Panc1 (cell line): Measurements from ENCODE around the gene IGSF11. TPM values are rescaled to one million over a fixed set of nuclear protein-coding genes. Genes with fewer than 3 reads are reported as not detected.

Experiments used
- ATAC-seq: fragments of 200-7000 bp; cut with Tn5 transposase; 2 replicates; pipeline ENCODE4 v1.9.1; 2020; ENCODE audit warnings: mild to moderate bottlenecking, moderate library complexity
- BruUV-seq: library from RNA; stranded (reverse); fragments of 400-500 nt; replicated peaks from 2 replicates; lab custom pipeline; 2021; lab: Mats Ljungman, UMichigan
- CTCF ChIA-PET: fragments of 300-600 bp; sonication (Branson Sonifier 250); formaldehyde crosslinking; loops from one replicate; lab custom pipeline; 2022; ENCODE audit warnings: antibody characterized with exemption; lab: Charles Lee
- POLR2A ChIA-PET: fragments of 300-600 bp; sonication (Branson Sonifier 250); formaldehyde crosslinking; loops from one replicate; lab custom pipeline; 2022; ENCODE audit warnings: antibody characterized with exemption; lab: Charles Lee
- DNase-seq: peaks from one replicate; pipeline ENCODE4 v3.0.0-alpha.2; 2010; ENCODE audit warnings: low read depth, low spot score
- H3K27ac ChIP-seq: 2 replicates; pipeline ENCODE4 v1.5.1; 2011; ENCODE audit warnings: mild to moderate bottlenecking, low read length, inconsistent platforms
- H3K27me3 ChIP-seq: fragments of 200-500 bp; sonication (Bioruptor generic); 2 replicates; pipeline ENCODE4 v1.6.0; 2014; ENCODE audit warnings: low read length, inconsistent platforms; ENCODE audit not compliant: control insufficient read depth, insufficient read depth
- H3K36me3 ChIP-seq: fragments of 200-500 bp; sonication (Bioruptor generic); 2 replicates; pipeline ENCODE4 v1.5.1; 2014; ENCODE audit warnings: inconsistent platforms, mild to moderate bottlenecking, low read length, moderate library complexity; ENCODE audit not compliant: control insufficient read depth, insufficient read depth
- H3K4me1 ChIP-seq: 2 replicates; pipeline ENCODE4 v1.5.1; 2011; ENCODE audit warnings: inconsistent platforms, mild to moderate bottlenecking, low read length, moderate library complexity; ENCODE audit not compliant: control insufficient read depth, insufficient read depth
- H3K4me3 ChIP-seq, 2 experiments: 2 replicates each; pipeline ENCODE4 v1.5.1; 2011 to 2012; ENCODE audit warnings: low read depth in 2 of 2, low read length in 2 of 2, mild to moderate bottlenecking in 2 of 2, inconsistent platforms in 1 of 2, moderate library complexity in 1 of 2
- H3K9me3 ChIP-seq: fragments of 200-500 bp; sonication (Bioruptor generic); 2 replicates; pipeline ENCODE4 v1.5.1; 2014; ENCODE audit warnings: low read depth, mild to moderate bottlenecking, inconsistent platforms, low read length, moderate library complexity; ENCODE audit not compliant: control insufficient read depth, insufficient read depth
- POLR2AphosphoS5 ChIP-seq: IDR thresholded peaks from 2 replicates; pipeline ENCODE4 v1.6.1; 2012; ENCODE audit warnings: mild to moderate bottlenecking, low read depth, low read length, moderate library complexity
- SIN3A ChIP-seq: IDR thresholded peaks from 2 replicates; pipeline ENCODE4 v1.6.1; 2012; ENCODE audit warnings: low read depth, mild to moderate bottlenecking, low read length, moderate library complexity, borderline replicate concordance; ENCODE audit not compliant: insufficient read depth
- TCF7L2 ChIP-seq: IDR thresholded peaks from 2 replicates; pipeline ENCODE4 v1.6.1; 2011; ENCODE audit warnings: mild to moderate bottlenecking, low read depth, low read length, inconsistent platforms
- in situ Hi-C: cut with HindIII; loops from 2 replicates; pipeline ENCODE4 v1.10.0; 2016; ENCODE audit warnings: low sequenced_read_pairs, low pct_unique_long_range_greater_than_20kb
- intact Hi-C: fragments of 100-400 bp; cut with micrococcal nuclease; formaldehyde crosslinking; loops from one replicate; pipeline ENCODE4 v1.10.0; 2022; ENCODE audit not compliant: unreplicated experiment
- total RNA-seq: library from RNA; stranded (reverse); gene quantifications from one replicate; pipeline ENCODE4 v1.2.1, GENCODE V29; 2021; ENCODE audit not compliant: unreplicated experiment
- TF ChIP-seq, protein P1 (sequence below), 2 experiments: IDR thresholded peaks; 2 replicates each; pipeline ENCODE4 v1.6.1; 2011 to 2012; ENCODE audit warnings: low read depth in 2 of 2, control low read depth in 1 of 2, low read length in 1 of 2, mild to moderate bottlenecking in 1 of 2, moderate library complexity in 1 of 2; ENCODE audit not compliant: insufficient read depth in 1 of 2
- TF ChIP-seq, protein P2 (sequence below): fragments of 450-650 bp; IDR thresholded peaks from 2 replicates; pipeline ENCODE4 v1.5.1; 2017; ENCODE audit warnings: mild to moderate bottlenecking

The IGSF11 gene
- total RNA-seq, 1 experiment from 2014 or later = 0.33 TPM

DNA sequence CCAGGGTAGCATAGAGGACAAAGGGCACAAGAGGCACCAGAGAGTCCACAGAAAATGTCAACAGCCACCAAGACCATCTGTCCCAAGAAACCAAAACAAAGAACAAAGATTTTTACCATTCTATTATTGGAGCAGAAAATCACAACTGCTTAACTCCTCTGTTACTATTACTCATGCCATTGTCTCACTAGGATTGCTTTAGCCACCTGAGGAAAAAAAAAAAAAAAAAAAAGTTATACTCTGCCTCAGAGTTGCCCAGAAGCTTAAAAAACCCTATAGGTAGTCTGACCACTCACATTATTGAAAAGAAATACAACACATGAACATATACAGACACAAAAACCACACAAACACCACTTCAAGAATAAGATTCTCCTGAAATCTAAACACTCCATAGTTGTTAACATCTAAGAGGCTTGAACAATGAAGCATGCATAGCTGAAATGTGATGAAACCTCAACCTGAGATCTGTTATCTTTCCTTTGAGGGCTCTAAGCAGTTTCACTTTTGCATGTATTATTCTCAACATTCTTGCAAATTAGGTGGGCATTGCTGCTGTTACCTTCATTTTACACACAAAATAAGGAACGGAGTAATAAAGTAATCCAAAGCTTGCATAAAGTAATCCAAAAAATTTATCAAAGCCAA, 85.4 kb downstream of the IGSF11 start:
- H3K9me3 ChIP-seq = no peaks in the 10 kb centered on the region
- no peaks in the 10 kb centered on the region for H3K4me1 ChIP-seq
- intact Hi-C loops (no loop called here), in situ Hi-C loops (no loop called here)
- no TSS peak for BruUV-seq
- no peak overlapping the region for H3K4me3 ChIP-seq
- no peak overlapping the region for H3K27ac ChIP-seq
- H3K27me3 ChIP-seq = no peaks in the 10 kb centered on the region
- TF ChIP-seq SIN3A = no peak
- ChIA-PET CTCF (no interaction called here), POLR2A (no interaction called here)
- ATAC-seq (no peak), DNase-seq (no peak)
- H3K36me3 ChIP-seq = no peaks in the 10 kb centered on the region

DNA sequence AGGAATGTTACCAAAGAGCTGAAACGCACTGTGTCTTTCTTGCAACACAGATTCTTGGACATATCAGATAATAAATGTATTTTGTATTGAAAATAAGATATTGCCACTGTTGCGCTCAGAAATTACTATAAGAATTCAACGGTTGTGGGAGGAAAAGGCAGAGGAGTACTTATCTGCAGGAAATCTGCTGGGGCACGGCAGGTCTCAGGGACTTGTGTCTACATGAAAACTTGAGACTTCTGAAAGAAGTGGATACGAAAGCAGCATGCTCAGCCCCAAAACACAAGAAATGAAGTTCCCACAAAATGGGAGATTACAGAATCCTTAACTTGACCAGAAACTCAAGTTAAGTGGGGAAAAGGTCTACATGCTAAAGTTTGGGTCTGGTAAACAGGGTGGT, 86.5 kb downstream of the IGSF11 start:
- no peaks in the 10 kb centered on the region for H3K9me3 ChIP-seq
- ATAC-seq = no peak
- no peak for DNase-seq
- no peak for TF ChIP-seq SIN3A
- TF ChIP-seq, protein P1, sequence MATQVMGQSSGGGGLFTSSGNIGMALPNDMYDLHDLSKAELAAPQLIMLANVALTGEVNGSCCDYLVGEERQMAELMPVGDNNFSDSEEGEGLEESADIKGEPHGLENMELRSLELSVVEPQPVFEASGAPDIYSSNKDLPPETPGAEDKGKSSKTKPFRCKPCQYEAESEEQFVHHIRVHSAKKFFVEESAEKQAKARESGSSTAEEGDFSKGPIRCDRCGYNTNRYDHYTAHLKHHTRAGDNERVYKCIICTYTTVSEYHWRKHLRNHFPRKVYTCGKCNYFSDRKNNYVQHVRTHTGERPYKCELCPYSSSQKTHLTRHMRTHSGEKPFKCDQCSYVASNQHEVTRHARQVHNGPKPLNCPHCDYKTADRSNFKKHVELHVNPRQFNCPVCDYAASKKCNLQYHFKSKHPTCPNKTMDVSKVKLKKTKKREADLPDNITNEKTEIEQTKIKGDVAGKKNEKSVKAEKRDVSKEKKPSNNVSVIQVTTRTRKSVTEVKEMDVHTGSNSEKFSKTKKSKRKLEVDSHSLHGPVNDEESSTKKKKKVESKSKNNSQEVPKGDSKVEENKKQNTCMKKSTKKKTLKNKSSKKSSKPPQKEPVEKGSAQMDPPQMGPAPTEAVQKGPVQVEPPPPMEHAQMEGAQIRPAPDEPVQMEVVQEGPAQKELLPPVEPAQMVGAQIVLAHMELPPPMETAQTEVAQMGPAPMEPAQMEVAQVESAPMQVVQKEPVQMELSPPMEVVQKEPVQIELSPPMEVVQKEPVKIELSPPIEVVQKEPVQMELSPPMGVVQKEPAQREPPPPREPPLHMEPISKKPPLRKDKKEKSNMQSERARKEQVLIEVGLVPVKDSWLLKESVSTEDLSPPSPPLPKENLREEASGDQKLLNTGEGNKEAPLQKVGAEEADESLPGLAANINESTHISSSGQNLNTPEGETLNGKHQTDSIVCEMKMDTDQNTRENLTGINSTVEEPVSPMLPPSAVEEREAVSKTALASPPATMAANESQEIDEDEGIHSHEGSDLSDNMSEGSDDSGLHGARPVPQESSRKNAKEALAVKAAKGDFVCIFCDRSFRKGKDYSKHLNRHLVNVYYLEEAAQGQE (IDR thresholded peaks at IDR 0.05; ENCODE audit: insufficient read depth in 1 of 2, low read depth in 2 of 2, low read length in 1 of 2) = no peak
- TF ChIP-seq TCF7L2 = no peak
- TF ChIP-seq POLR2AphosphoS5 = no peak
- TF ChIP-seq, protein P2, sequence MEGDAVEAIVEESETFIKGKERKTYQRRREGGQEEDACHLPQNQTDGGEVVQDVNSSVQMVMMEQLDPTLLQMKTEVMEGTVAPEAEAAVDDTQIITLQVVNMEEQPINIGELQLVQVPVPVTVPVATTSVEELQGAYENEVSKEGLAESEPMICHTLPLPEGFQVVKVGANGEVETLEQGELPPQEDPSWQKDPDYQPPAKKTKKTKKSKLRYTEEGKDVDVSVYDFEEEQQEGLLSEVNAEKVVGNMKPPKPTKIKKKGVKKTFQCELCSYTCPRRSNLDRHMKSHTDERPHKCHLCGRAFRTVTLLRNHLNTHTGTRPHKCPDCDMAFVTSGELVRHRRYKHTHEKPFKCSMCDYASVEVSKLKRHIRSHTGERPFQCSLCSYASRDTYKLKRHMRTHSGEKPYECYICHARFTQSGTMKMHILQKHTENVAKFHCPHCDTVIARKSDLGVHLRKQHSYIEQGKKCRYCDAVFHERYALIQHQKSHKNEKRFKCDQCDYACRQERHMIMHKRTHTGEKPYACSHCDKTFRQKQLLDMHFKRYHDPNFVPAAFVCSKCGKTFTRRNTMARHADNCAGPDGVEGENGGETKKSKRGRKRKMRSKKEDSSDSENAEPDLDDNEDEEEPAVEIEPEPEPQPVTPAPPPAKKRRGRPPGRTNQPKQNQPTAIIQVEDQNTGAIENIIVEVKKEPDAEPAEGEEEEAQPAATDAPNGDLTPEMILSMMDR = no peak
- POLR2A ChIA-PET = no interaction called here
- CTCF ChIA-PET = interaction anchor here (0.7 kb wide), 1 partner anchor 86 kb away, joined by 11 read pairs; no protein-coding TSS in a partner anchor
- intact Hi-C loops (no loop called here), in situ Hi-C loops (no loop called here)
- no peaks in the 10 kb centered on the region for H3K4me1 ChIP-seq
- H3K27me3 ChIP-seq = no peaks in the 10 kb centered on the region
- BruUV-seq = no TSS peak
- no peak overlapping the region for H3K27ac ChIP-seq
- H3K4me3 ChIP-seq = no peak overlapping the region
- H3K36me3 ChIP-seq = no peaks in the 10 kb centered on the region

DNA sequence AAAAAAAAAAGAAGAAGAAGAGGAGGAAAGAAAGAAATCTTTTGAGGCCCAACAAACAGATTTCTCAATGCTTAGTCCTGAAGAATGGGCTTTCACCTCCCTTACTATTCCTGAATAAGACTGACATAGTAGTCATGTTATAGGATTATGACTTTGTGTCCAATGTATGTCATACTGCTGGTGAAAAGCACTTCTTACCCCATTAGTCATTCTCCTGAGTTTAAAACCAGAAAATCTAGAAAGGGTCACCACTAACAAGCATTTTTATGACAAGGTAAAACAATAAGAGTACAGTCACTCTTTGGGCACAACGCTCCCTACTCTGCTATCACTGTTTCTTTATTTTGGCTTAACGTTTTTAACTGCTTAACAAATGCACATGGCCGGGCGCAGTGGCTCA, 88.2 kb downstream of the IGSF11 start:
- H3K4me1 ChIP-seq = no peaks in the 10 kb centered on the region
- ATAC-seq = no peak
- no peak overlapping the region for H3K27ac ChIP-seq
- in situ Hi-C loops = no loop called here
- intact Hi-C loops = no loop called here
- ChIA-PET POLR2A (no interaction called here), CTCF (no interaction called here)
- no peaks in the 10 kb centered on the region for H3K27me3 ChIP-seq
- DNase-seq = no peak
- no peaks in the 10 kb centered on the region for H3K9me3 ChIP-seq
- H3K4me3 ChIP-seq = no peak overlapping the region
- no TSS peak for BruUV-seq
- no peaks in the 10 kb centered on the region for H3K36me3 ChIP-seq
- no peak for TF ChIP-seq SIN3A
- TF ChIP-seq, protein P2 = no peak
- no peak for TF ChIP-seq POLR2AphosphoS5
- TF ChIP-seq, protein P1 (IDR thresholded peaks at IDR 0.05; ENCODE audit: insufficient read depth in 1 of 2, low read depth in 2 of 2, low read length in 1 of 2) = no peak
- TF ChIP-seq TCF7L2 = no peak
